GM23338 (cell line): Measurements from ENCODE around the gene CD5L. TPM values are rescaled to one million over a fixed set of nuclear protein-coding genes. Genes with fewer than 3 reads are reported as not detected.

Experiments used
- ATAC-seq: fragments of 200-7000 bp; cut with Tn5 transposase; 3 replicates; pipeline ENCODE4 v1.9.1; 2020
- DNase-seq: peaks from one replicate; pipeline ENCODE4 v3.0.0-alpha.2; 2015; ENCODE audit warnings: low spot score
- H2AFZ ChIP-seq: fragments of 200-600 bp; sonication (generic); 2 replicates; pipeline ENCODE4 v1.8.0; 2016; ENCODE audit warnings: antibody characterized with exemption, mild to moderate bottlenecking, moderate library complexity
- H3F3A ChIP-seq: fragments of 200-600 bp; sonication (generic); replicated peaks from 2 replicates; pipeline ENCODE4 v1.8.0; 2017; ENCODE audit warnings: antibody characterized with exemption, mixed run types, low read depth
- H3K27ac ChIP-seq: fragments of 200-600 bp; sonication (generic); 2 replicates; pipeline ENCODE4 v1.6.1; 2016; ENCODE audit warnings: low read depth
- H3K27me3 ChIP-seq: fragments of 200-600 bp; sonication (generic); 2 replicates; pipeline ENCODE4 v1.8.0; 2016; ENCODE audit warnings: mild to moderate bottlenecking, mixed run types, moderate library complexity; ENCODE audit not compliant: insufficient read depth
- H3K36me3 ChIP-seq: fragments of 200-600 bp; sonication (generic); 2 replicates; pipeline ENCODE4 v1.8.0; 2016; ENCODE audit warnings: mild to moderate bottlenecking; ENCODE audit not compliant: insufficient read depth
- H3K4me1 ChIP-seq: fragments of 200-600 bp; sonication (generic); 2 replicates; pipeline ENCODE4 v1.8.0; 2016; ENCODE audit warnings: mild to moderate bottlenecking, moderate library complexity; ENCODE audit not compliant: insufficient read depth
- H3K4me2 ChIP-seq: fragments of 200-600 bp; sonication (generic); 2 replicates; pipeline ENCODE4 v1.7.1; 2017; ENCODE audit warnings: mixed run types
- H3K4me3 ChIP-seq: fragments of 200-600 bp; sonication (generic); 2 replicates; pipeline ENCODE4 v1.6.1; 2016; ENCODE audit warnings: mixed run types
- H3K79me2 ChIP-seq: fragments of 200-600 bp; sonication (generic); replicated peaks from 2 replicates; pipeline ENCODE4 v1.8.0; 2017; ENCODE audit warnings: mild to moderate bottlenecking; ENCODE audit not compliant: insufficient read depth
- H3K9me2 ChIP-seq: fragments of 200-600 bp; sonication (generic); 2 replicates; pipeline ENCODE4 v1.8.0; 2017; ENCODE audit not compliant: insufficient read depth
- H4K20me1 ChIP-seq: fragments of 200-600 bp; sonication (generic); replicated peaks from 2 replicates; pipeline ENCODE4 v1.8.0; 2017; ENCODE audit warnings: mild to moderate bottlenecking; ENCODE audit not compliant: insufficient read depth
- H3K27ac Mint-ChIP-seq: 2 replicates; pipeline ENCODE4 v1.8.0; 2020; ENCODE audit warnings: inconsistent platforms, mild to moderate bottlenecking, moderate library complexity, mixed read lengths
- H3K27me3 Mint-ChIP-seq: 3 replicates; pipeline ENCODE4 v1.8.0; 2022; ENCODE audit warnings: low read depth, mild to moderate bottlenecking, moderate library complexity, mixed read lengths, inconsistent platforms; ENCODE audit not compliant: insufficient read depth, poor library complexity
- H3K36me3 Mint-ChIP-seq: 3 replicates; pipeline ENCODE4 v1.8.0; 2021; ENCODE audit warnings: low read depth, mild to moderate bottlenecking, inconsistent platforms, moderate library complexity, mixed read lengths
- H3K4me1 Mint-ChIP-seq: 3 replicates; pipeline ENCODE4 v1.8.0; 2020; ENCODE audit warnings: mild to moderate bottlenecking, inconsistent platforms, mixed read lengths
- H3K4me3 Mint-ChIP-seq: 3 replicates; pipeline ENCODE4 v1.8.0; 2021; ENCODE audit warnings: moderate library complexity, mild to moderate bottlenecking, inconsistent platforms, mixed read lengths
- H3K9me3 Mint-ChIP-seq: 3 replicates; pipeline ENCODE4 v1.8.0; 2020; ENCODE audit warnings: moderate library complexity, mild to moderate bottlenecking, inconsistent platforms, mixed read lengths
- CREB1 ChIP-seq: fragments of 250-450 bp; sonication (Bioruptor Pico); IDR thresholded peaks from 2 replicates; pipeline ENCODE4 v1.5.0; 2020; ENCODE audit warnings: low read depth, mild to moderate bottlenecking, moderate library complexity
- CTCF ChIP-seq, 2 experiments: fragments of 200-600 bp in 1 of 2; sonication (generic) in 1 of 2; conservative IDR thresholded peaks; 2 replicates each; pipeline versions ENCODE4 v1.5.1 to v1.6.1; 2016 to 2017; ENCODE audit warnings: antibody characterized with exemption in 2 of 2, low read depth in 2 of 2, mild to moderate bottlenecking in 2 of 2, moderate library complexity in 1 of 2
- ETS1 ChIP-seq: IDR thresholded peaks from 2 replicates; pipeline ENCODE4 v1.6.1; 2016; ENCODE audit warnings: antibody characterized with exemption
- EZH2 ChIP-seq: fragments of 200-600 bp; sonication (generic); IDR thresholded peaks from one replicate; pipeline ENCODE4 v1.8.0; 2017; ENCODE audit warnings: antibody characterized with exemption, mild to moderate bottlenecking, low read depth; ENCODE audit not compliant: unreplicated experiment
- EZH2phosphoT487 ChIP-seq: fragments of 200-600 bp; sonication (generic); IDR thresholded peaks from one replicate; pipeline ENCODE4 v1.8.1; 2018; ENCODE audit warnings: antibody characterized with exemption; ENCODE audit not compliant: unreplicated experiment
- JUNB ChIP-seq: IDR thresholded peaks from one replicate; pipeline ENCODE4 v1.6.1; 2016; ENCODE audit warnings: antibody characterized with exemption; ENCODE audit not compliant: unreplicated experiment
- NANOG ChIP-seq: IDR thresholded peaks from 2 replicates; pipeline ENCODE4 v1.6.1; 2016; ENCODE audit warnings: antibody characterized with exemption, borderline replicate concordance
- POLR2AphosphoS5 ChIP-seq: IDR thresholded peaks from 2 replicates; pipeline ENCODE4 v1.6.1; 2016; ENCODE audit warnings: antibody characterized with exemption, low read depth
- REST ChIP-seq: IDR thresholded peaks from one replicate; pipeline ENCODE4 v1.6.1; 2018; ENCODE audit warnings: antibody characterized with exemption; ENCODE audit not compliant: unreplicated experiment
- ZNF114 ChIP-seq: fragments of 250-450 bp; sonication (Bioruptor Pico); IDR thresholded peaks from 2 replicates; pipeline ENCODE4 v1.5.0; 2020; ENCODE audit warnings: mild to moderate bottlenecking, moderate library complexity
- ZNF331 ChIP-seq: fragments of 250-450 bp; sonication (Bioruptor Pico); IDR thresholded peaks from 2 replicates; pipeline ENCODE4 v1.5.0; 2020; ENCODE audit warnings: low read depth, mild to moderate bottlenecking, moderate library complexity
- polyA plus RNA-seq: library from polyadenylated mRNA; unstranded; fragments of >200 nt; fragmentation: Nextera tagmentation; extraction: Ambion mirVana; gene quantifications from 2 replicates; pipeline ENCODE4 v1.2.1, GENCODE V29; 2016
- total RNA-seq: library from RNA; depleted of rRNA; stranded (reverse); fragments of >200 nt; shearing (Covaris generic); gene quantifications from 2 replicates; pipeline ENCODE4 v1.2.3, GENCODE V29; 2014

CD5L gene
- total and polyA plus RNA-seq, 2 experiments from 2014 or later, result not detected

GRCh38 chr1:157784801-157785200, 56.8 kb downstream of the CD5L start (continued):
- TF ChIP-seq ZNF114 (CRISPR knock-in tag) (no peak), CTCF (conservative IDR thresholded peaks at IDR 0.05; ENCODE audit: low read depth in 2 of 2) (no peak)

GRCh38 chr1:157782931-157783330, 58.7 kb downstream of the CD5L start:
- Histone ChIP-seq H3F3A (no peaks in the 10 kb centered on the region), H3K4me3 (no peak overlapping the region), H3K36me3 (no peaks in the 10 kb centered on the region), H3K4me2 (no peak overlapping the region), H4K20me1 (no peaks in the 10 kb centered on the region), H3K79me2 (no peaks in the 10 kb centered on the region), H3K9me2 (peaks cover 7% of the 10 kb centered on the region; the same call in 1 of the 2 replicates), H2AFZ (no peak overlapping the region), H3K4me1 (no peaks in the 10 kb centered on the region), H3K27ac (no peak overlapping the region), H3K27me3 (no peaks in the 10 kb centered on the region)
- no peaks in the 10 kb centered on the region for H3K36me3 Mint-ChIP-seq
- H3K27me3 Mint-ChIP-seq, result no peaks in the 10 kb centered on the region
- H3K4me3 Mint-ChIP-seq, result no peak overlapping the region
- H3K9me3 Mint-ChIP-seq, result no peaks in the 10 kb centered on the region
- no peak for DNase-seq
- H3K27ac Mint-ChIP-seq, result no peak overlapping the region
- no peak for ATAC-seq
- peaks cover 5% of the 10 kb centered on the region; the same call in 2 of the 3 replicates for H3K4me1 Mint-ChIP-seq
- TF ChIP-seq ZNF114 (CRISPR knock-in tag) (no peak), EZH2 (no peak), JUNB (no peak), CREB1 (no peak), NANOG (no peak), ZNF331 (CRISPR knock-in tag) (no peak), EZH2phosphoT487 (no peak), CTCF (conservative IDR thresholded peaks at IDR 0.05; ENCODE audit: low read depth in 2 of 2) (no peak), REST (no peak), POLR2AphosphoS5 (no peak), ETS1 (no peak)
